ENCODE data around the gene ABTB2. TPM values are rescaled to one million over a fixed set of nuclear protein-coding genes. Genes with fewer than 3 reads are reported as not detected.

ABTB2 gene
- total and polyA plus RNA-seq, 2 experiments from 2014 or later: 12.4 to 14.3 TPM

DNA sequence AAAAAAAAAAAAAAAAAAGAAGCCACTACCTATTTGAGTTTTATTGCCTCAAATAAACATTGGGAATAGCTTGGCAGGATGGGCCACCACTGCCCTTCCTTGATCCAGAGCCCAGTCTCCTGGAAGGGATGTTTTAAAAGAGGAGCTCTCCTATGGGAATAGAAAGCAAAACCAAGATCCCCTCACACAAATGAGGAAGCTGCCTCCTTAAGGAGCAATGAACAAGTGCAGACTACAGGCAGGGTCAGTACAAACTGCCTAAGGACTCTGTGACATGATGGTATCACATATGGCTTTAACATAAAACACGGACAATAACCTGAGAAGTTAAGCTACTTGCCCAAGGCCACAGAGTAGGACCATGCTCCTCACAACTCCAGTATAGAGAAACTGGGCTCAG is 131.6 kb downstream of the ABTB2 start:
- DNase-seq (ENCODE audit: low spot score): no peak
- 79% methylated on average over 1 of the region's 1 CpG for WGBS (ENCODE audit: low lambda C conversion rate, missing lambda C conversion rate)
- H3K27ac ChIP-seq: no peak overlapping the region

DNA sequence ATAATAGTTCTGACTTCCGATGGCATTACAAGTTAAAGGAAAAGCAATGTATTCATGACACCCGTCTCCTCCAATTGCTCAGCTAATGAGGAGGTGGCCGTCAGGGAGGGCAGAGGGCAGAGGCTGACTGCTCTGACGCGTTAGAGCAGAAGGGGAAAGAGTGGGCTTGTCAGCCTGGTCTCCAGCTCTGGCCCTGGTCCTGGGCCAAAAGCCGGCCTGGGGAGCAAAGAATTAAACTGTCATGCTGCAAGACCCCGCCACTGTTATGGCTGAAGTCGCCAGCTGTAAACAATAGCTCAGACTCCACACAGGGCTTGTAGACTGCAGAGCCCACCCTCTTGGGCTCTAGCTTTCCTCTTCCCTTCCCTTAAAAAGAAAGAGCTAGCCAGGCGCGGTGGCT is 132.7 kb downstream of the ABTB2 start:
- Histone ChIP-seq H4K20me1 (ENCODE audit: insufficient read depth, poor library complexity, severe bottlenecking) (peaks cover 7% of the 10 kb centered on the region), H3K27ac (no peak overlapping the region), H3K9me3 (ENCODE audit: low read depth) (no peaks in the 10 kb centered on the region), H3K9me2 (replicated peaks; ENCODE audit: insufficient read depth) (no peaks in the 10 kb centered on the region), H3K4me2 (no peak overlapping the region), H3K4me3 (no peak overlapping the region), H3K27me3 (no peaks in the 10 kb centered on the region), H3K36me3 (replicated peaks; ENCODE audit: insufficient read depth, low read depth) (no peaks in the 10 kb centered on the region), H3K79me2 (peaks cover 4% of the 10 kb centered on the region), H2AFZ (no peak overlapping the region), H3K4me1 (ENCODE audit: insufficient read depth) (peaks cover 21% of the 10 kb centered on the region)
- no peak for TF ChIP-seq EZH2 (IDR thresholded peaks at IDR 0.05; ENCODE audit: borderline replicate concordance)
- TF ChIP-seq EZH2phosphoT487 (IDR thresholded peaks at IDR 0.05; ENCODE audit: low read depth, severe bottlenecking, unreplicated experiment): no peak
- TF ChIP-seq, protein P1, sequence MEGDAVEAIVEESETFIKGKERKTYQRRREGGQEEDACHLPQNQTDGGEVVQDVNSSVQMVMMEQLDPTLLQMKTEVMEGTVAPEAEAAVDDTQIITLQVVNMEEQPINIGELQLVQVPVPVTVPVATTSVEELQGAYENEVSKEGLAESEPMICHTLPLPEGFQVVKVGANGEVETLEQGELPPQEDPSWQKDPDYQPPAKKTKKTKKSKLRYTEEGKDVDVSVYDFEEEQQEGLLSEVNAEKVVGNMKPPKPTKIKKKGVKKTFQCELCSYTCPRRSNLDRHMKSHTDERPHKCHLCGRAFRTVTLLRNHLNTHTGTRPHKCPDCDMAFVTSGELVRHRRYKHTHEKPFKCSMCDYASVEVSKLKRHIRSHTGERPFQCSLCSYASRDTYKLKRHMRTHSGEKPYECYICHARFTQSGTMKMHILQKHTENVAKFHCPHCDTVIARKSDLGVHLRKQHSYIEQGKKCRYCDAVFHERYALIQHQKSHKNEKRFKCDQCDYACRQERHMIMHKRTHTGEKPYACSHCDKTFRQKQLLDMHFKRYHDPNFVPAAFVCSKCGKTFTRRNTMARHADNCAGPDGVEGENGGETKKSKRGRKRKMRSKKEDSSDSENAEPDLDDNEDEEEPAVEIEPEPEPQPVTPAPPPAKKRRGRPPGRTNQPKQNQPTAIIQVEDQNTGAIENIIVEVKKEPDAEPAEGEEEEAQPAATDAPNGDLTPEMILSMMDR (IDR thresholded peaks at IDR 0.05; ENCODE audit: poor library complexity): no peak
- WGBS (ENCODE audit: low lambda C conversion rate, missing lambda C conversion rate): 72% methylated on average over 10 of the region's 10 CpGs
- DNase-seq (ENCODE audit: low spot score): no peak

More for the DNA sequence above, 131.6 kb downstream of the ABTB2 start:
- H3K36me3 ChIP-seq (replicated peaks; ENCODE audit: insufficient read depth, low read depth): no peaks in the 10 kb centered on the region
- no peak overlapping the region for H2AFZ ChIP-seq
- H3K9me2 ChIP-seq (replicated peaks; ENCODE audit: insufficient read depth): no peaks in the 10 kb centered on the region
- peaks cover 7% of the 10 kb centered on the region for H3K79me2 ChIP-seq
- no peak for TF ChIP-seq EZH2 (IDR thresholded peaks at IDR 0.05; ENCODE audit: borderline replicate concordance)
- TF ChIP-seq, protein P1 (IDR thresholded peaks at IDR 0.05; ENCODE audit: poor library complexity): no peak
- TF ChIP-seq EZH2phosphoT487 (IDR thresholded peaks at IDR 0.05; ENCODE audit: low read depth, severe bottlenecking, unreplicated experiment): no peak
- no peaks in the 10 kb centered on the region for H3K9me3 ChIP-seq (ENCODE audit: low read depth)
- H4K20me1 ChIP-seq (ENCODE audit: insufficient read depth, poor library complexity, severe bottlenecking): peaks cover 7% of the 10 kb centered on the region
- no peaks in the 10 kb centered on the region for H3K27me3 ChIP-seq
- peaks cover 21% of the 10 kb centered on the region for H3K4me1 ChIP-seq (ENCODE audit: insufficient read depth)
- no peak overlapping the region for H3K4me2 ChIP-seq
- H3K4me3 ChIP-seq: no peak overlapping the region

DNA sequence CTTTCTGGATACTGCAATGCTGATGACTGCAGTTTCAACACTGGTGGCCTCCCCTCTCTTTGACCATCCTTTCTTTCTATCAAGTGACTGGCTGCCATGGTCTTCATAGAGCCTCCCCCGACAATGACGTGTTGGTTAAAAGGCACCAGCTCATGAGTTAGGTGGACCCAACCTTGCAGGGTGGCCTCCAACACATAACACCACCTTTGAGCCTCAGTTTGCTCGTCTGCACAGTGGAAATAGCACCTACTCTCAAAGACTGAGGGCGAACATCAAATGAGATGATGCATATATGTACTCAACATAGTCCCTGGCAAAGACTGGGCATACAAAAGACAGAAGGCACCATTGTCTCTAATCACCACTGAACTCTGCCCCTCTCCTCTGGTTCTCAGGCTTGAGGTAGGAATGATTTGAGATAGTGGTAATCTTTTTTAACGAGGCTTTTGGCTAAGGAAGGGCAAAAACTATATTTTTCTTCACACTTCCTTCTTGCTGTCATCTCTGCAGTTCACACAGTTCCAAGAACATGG is 133.3 kb downstream of the ABTB2 start:
- H3K9me2 ChIP-seq (replicated peaks; ENCODE audit: insufficient read depth): no peaks in the 10 kb centered on the region
- H2AFZ ChIP-seq: no peak overlapping the region
- H3K27me3 ChIP-seq: no peaks in the 10 kb centered on the region
- no peak overlapping the region for H3K27ac ChIP-seq
- no peak for DNase-seq (ENCODE audit: low spot score)
- H3K4me2 ChIP-seq: no peak overlapping the region
- H3K9me3 ChIP-seq (ENCODE audit: low read depth): no peaks in the 10 kb centered on the region
- WGBS (ENCODE audit: low lambda C conversion rate, missing lambda C conversion rate): 85% methylated on average over 5 of the region's 5 CpGs
- no peak for TF ChIP-seq EZH2 (IDR thresholded peaks at IDR 0.05; ENCODE audit: borderline replicate concordance)
- TF ChIP-seq, protein P1 (IDR thresholded peaks at IDR 0.05; ENCODE audit: poor library complexity): no peak
- no peak for TF ChIP-seq EZH2phosphoT487 (IDR thresholded peaks at IDR 0.05; ENCODE audit: low read depth, severe bottlenecking, unreplicated experiment)
- H3K4me1 ChIP-seq (ENCODE audit: insufficient read depth): peaks cover 21% of the 10 kb centered on the region
- no peak overlapping the region for H3K4me3 ChIP-seq
- no peaks in the 10 kb centered on the region for H3K36me3 ChIP-seq (replicated peaks; ENCODE audit: insufficient read depth, low read depth)
- H4K20me1 ChIP-seq (ENCODE audit: insufficient read depth, poor library complexity, severe bottlenecking): peaks cover 7% of the 10 kb centered on the region
- H3K79me2 ChIP-seq: peaks cover 4% of the 10 kb centered on the region
